ENCODE measurements around the gene GIMAP2.
A peak's percentile ranks its signal among the peaks of the same experiment; 100 is the strongest.

Gene GIMAP2

DNA sequence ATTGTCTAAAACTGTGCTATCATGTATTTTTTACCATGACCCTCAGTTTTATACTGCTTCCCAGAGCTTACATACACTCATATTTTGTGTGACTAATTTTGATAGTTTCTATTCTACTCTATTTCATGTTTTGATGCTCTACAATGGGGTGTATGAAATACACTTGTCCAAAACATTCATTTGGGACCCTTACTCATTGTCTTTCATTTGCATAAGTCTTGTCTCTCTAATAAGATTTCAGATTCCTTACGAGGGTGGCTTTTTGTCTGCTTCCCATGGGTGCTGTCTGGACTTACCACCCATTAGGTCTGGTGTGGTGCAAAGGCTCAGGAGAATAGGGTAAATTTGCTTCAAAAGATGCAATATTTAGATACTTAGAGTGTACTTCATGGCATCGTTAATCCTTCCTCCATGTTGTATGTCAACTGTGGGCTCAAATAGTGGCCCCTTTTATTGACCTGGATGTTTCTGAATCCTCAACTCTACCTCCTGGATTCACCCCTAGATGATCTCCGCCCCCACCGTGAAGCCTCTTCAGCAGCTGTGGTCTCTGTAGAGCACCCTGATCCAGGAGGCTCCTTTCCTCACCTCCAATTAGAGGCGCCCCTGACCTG lies 48.1 kb downstream of the GIMAP2 start:
- no peak for DNase-seq (ENCODE audit: low read depth)

DNA sequence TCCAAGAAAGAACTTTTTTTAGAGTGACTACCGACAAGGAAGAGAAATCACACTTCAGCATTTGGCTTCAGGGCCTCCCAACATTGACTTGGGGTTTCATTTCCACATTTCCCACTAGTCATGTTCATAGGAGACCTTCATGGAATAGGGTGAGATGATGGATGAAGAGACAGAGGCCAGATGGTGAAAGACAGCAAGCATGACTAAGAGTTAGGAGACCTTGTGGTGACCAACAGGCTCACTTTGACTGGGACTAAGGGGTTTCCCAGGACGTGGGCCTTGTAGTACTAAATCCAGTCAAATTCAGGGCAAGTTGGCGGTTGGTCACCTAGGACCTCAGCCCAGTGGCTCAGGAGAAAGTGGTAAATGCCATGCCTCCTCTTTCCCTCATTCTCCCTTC lies 48.7 kb downstream of the GIMAP2 start:
- DNase-seq (ENCODE audit: low read depth): no peak

DNA sequence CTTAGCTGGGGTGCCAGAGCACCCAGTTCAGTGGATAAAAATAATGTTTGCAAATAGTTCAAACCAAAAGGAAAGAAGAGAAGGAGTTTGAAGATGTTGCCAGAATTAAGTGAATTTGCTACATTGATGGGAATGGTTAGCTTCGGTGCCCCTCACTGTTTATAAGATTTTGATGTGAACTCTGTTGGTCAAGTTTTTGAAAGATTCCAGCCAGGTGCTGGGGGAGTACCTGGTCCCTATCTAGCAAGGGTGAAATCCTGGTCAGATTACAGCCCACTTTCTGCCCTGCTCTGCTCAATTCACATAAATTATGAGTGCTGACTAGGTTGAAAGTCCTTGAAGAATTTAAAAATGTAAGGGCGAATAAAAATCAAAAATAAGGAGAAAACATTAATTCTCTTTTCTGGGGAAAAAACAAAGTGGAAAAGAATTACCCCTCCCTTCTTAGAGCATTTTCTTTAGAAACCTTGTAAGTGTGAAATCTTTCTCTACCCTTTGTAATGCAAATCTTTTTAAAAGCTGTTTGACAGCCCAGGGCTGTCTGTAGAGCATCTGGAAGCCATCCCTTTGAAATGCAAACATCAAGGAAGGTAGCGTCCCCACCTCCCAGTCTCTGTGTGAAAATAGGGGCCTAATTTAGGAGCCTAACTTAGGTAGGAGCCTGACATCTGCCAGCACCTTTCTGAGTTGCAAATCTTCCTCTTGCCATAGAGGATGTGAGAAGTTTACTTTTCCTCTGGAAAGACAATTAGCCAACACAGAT lies 50.3 kb downstream of the GIMAP2 start:
- no peak for DNase-seq (ENCODE audit: low read depth)

DNA sequence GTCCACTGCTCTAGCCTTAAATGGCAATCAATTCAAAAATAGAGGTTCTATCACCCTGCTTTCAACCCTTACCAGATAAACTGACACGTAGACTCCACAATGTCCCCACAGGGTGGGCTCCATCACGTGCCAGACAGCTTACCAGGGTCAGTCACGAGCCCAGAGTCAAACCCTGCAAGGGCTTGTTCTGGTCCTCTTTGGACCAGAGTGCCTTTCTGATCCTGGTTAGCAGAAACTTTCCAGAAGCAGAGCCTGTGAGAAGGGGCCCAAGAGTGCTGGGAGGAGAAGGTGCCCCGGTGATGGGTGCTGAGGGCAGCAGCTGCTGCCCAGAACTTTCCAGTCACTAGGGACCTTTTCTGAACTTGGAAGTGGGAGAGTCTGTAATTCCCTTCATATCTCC lies 51.4 kb downstream of the GIMAP2 start:
- DNase-seq (ENCODE audit: low read depth): no peak

DNA sequence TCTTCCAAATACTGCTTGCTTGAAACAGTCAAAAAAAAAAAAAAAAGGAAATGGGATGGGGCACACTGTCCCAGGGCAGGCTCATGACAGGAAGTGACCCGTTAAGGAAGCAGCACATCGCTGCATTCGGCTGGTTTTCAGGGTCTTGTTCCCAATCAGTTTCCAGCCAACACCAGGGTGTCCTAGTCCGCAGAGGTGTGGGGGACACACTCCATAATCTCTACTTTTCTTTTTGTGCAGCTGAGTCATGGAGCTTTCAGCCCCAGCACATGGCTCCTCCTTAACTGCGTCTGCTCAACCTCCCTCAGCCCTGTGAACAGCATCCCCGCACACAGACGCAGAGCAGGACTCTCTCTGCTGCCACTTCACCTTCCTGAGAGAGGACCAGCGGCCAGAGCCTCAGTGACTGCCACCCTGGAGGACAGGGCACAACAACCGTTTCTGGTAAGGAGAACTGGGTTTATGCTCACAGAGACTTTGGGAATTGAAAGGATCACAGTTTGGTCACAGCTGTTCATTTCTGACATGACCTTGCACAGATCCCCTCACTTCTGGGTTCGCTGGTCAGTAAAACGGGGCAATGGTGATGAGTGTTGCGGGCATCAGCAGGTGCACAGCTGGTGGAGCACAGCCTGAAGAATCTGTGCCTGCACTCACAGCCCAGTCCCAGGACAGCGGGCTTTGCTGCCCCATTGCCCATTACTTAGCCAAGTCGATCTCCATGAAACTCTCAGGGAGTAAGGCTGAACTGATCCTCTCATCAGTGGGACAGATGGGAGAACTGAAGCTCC lies 52.0 kb downstream of the GIMAP2 start, which contains the start of gene GIMAP5:
TSS of gene GIMAP5 (plus strand) at position 154 of the 791 bp plus-strand sequence. CDS start 3,467 bp downstream, outside the sequence.
- DNase-seq (ENCODE audit: low read depth): peak; percentile 38

DNA sequence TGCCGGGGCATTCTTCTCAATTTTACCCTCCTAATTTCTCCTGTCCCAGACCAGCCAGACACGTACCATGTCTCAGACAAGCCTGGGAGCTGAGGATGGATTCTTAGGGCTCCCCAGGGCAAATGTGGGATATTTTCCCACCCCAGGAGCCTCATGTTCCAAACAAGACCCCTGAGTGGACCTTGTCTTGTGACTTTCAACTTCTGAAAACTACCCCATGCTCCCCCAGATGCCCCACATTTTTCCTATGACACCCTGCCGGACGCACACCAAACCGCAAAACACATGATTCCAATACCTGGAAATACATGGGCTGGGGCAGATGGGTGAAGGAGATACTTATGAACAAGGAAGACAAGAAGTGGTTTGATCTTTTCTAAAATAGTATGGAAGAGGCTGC lies 52.6 kb downstream of the GIMAP2 start:
- DNase-seq (ENCODE audit: low read depth): no peak

DNA sequence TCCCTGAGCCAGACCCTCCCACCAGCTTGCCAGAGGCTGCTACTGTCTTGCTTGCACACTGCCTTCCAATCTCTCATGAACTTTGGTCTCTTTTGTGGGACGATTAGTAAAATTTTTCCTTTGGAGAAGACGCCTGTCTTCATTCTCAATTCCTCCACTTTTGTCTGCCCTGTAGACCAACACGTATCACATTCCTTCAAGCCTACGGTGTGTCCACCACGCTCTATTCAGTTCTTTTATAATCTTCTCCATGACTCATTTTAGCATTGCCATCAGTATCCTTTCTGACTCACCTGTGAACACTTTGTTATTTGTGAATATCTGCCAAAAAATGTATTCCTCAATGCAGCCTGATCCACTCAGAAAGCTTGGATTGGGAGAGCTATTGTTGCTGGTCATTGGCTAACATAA lies 53.1 kb downstream of the GIMAP2 start:
- no peak for DNase-seq (ENCODE audit: low read depth)

DNA sequence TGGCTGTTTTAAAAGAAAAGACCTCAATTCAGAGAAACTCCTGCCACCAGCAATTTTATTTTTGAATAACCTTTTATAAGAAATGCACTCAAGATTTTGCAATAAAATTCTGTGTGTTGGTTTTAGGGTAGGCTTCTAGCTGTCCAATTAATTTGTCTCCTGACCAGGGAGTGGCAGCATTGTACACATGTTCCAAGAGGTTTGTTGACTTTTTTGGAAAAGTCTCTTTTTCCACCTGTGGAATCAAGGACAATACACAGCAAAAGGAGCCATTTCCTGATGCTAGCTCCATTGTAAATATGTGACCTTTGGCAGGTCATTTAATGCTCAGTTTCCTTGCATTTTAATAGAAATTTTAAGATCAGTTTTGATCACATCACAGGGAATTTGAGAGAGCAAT lies 53.5 kb downstream of the GIMAP2 start:
- DNase-seq (ENCODE audit: low read depth): no peak

DNA sequence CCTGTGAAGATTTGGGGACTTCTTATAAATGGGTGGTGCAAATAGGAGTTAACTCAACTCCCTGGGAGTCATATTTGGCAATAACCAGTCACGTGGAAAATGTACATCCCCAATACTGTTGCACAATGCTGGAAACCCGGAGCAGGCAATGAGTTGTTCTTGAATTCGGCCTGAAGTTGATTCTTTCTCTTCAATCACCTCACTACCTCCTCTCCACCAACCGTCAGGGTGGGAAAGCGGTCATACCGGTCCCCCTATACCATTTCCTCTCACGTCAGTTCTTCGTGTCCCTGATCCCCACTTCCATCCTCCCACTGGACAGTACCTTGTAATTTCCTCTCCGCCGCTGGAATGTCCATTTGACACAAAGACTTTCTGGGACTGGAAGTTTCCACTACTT lies 54.5 kb downstream of the GIMAP2 start:
- no peak for DNase-seq (ENCODE audit: low read depth)

DNA sequence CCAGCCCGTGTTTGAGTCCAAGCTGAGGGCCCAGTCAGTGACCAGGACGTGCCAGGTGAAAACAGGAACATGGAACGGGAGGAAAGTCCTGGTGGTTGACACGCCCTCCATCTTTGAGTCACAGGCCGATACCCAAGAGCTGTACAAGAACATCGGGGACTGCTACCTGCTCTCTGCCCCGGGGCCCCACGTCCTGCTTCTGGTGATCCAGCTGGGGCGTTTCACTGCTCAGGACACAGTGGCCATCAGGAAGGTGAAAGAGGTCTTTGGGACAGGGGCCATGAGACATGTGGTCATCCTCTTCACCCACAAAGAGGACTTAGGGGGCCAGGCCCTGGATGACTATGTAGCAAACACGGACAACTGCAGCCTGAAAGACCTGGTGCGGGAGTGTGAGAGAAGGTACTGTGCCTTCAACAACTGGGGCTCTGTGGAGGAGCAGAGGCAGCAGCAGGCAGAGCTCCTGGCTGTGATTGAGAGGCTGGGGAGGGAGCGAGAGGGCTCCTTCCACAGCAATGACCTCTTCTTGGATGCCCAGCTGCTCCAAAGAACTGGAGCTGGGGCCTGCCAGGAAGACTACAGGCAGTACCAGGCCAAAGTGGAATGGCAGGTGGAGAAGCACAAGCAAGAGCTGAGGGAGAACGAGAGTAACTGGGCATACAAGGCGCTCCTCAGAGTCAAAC lies 56.9 kb downstream of the GIMAP2 start:
- no peak for DNase-seq (ENCODE audit: low read depth)
